Esophagus squamous epithelium (tissue), 5 donors: ENCODE data around the gene SOX12. TPM values are rescaled to one million over a fixed set of nuclear protein-coding genes. Genes with fewer than 3 reads are reported as not detected.

ENCODE experiments used
- DNase-seq: peaks from one replicate; lab custom pipeline; 2025; lab: John Stamatoyannopoulos, UW
- H3K27ac ChIP-seq, 4 donors: fragments of 200-600 bp; sonication (generic); one replicate each; pipeline ENCODE4 v1.5.1; 2016 to 2019; ENCODE audit warnings: mild to moderate bottlenecking in 1 of 4
- H3K27me3 ChIP-seq, 4 donors: fragments of 200-600 bp; sonication (generic); 1 replicate in 3 of 4; 2 replicates in 1 of 4; pipeline versions ENCODE4 v1.5.1 to v1.6.0; 2017 to 2021; ENCODE audit warnings: antibody characterized with exemption in 1 of 4
- H3K36me3 ChIP-seq, 3 donors: fragments of 200-600 bp; sonication (generic); one replicate each; pipeline ENCODE4 v1.5.1; 2016 to 2019
- H3K4me1 ChIP-seq, 3 donors: fragments of 200-600 bp; sonication (generic); one replicate each; pipeline ENCODE4 v1.5.1; 2017 to 2019
- H3K4me3 ChIP-seq, 4 donors: fragments of 200-600 bp; sonication (generic); 1 replicate in 3 of 4; 2 replicates in 1 of 4; pipeline ENCODE4 v1.5.1; 2016 to 2019; ENCODE audit warnings: mild to moderate bottlenecking in 2 of 4, moderate library complexity in 1 of 4
- H3K9me3 ChIP-seq, 3 donors: fragments of 200-600 bp; sonication (generic); one replicate each; pipeline ENCODE4 v1.5.1; 2016 to 2019
- CTCF ChIP-seq, 6 experiments: fragments of 450-650 bp in 4 of 6; fragments of 200-600 bp in 2 of 6; sonication (generic) in 2 of 6; IDR thresholded peaks; one replicate each; pipeline ENCODE4 v1.5.1; 2016 to 2019; ENCODE audit warnings: antibody characterized with exemption in 6 of 6, mild to moderate bottlenecking in 4 of 6, moderate library complexity in 4 of 6
- POLR2A ChIP-seq, 4 donors: fragments of 450-650 bp; IDR thresholded peaks; one replicate each; pipeline ENCODE4 v1.6.1; 2017; ENCODE audit warnings: antibody characterized with exemption in 4 of 4, mild to moderate bottlenecking in 4 of 4, moderate library complexity in 3 of 4
- WGBS, 2 donors: methylation state at CpG; one replicate each; pipeline ENCODE4 v1.1.5; 2018; 5-methylcytosine and 5-hydroxymethylcytosine counted together
- intact Hi-C: fragments of 100-400 bp; cut with DNase I; formaldehyde crosslinking; loops from one replicate; pipeline ENCODE4 v1.15.0; 2022
- total RNA-seq, 4 donors: library from RNA; depleted of rRNA; stranded (reverse); fragments of >200 nt; gene quantifications; one replicate each; pipeline ENCODE4 v1.1.0, GENCODE V29; 2016
- donor health status: DM: yes; HTN: yes; CAD: no.

The SOX12 gene
- total RNA-seq, 4 donors from 2014 or later: 2.1 to 3.8 (median 3.3) TPM

- 58 to 73% methylated on average over 1 of the region's 1 CpG for WGBS, 2 donors
- no peaks in the 10 kb centered on the region for H3K36me3 ChIP-seq
- intact Hi-C loops: no loop called here
- peaks cover 0 to 11% (median 0%) of the 10 kb centered on the region in 4 donors for H3K27me3 ChIP-seq
- TF ChIP-seq POLR2A (IDR thresholded peaks at IDR 0.05) (no peak), CTCF (IDR thresholded peaks at IDR 0.05) (no peak)
- no peak overlapping the region for H3K4me3 ChIP-seq
- no peak for DNase-seq
- no peaks in the 10 kb centered on the region for H3K9me3 ChIP-seq
- H3K27ac ChIP-seq: no peak overlapping the region
- H3K4me1 ChIP-seq: peaks cover 11 to 41% (median 16%) of the 10 kb centered on the region in 3 donors
Measured at GRCh38 chr20:312866-313265, 12.5 kb upstream of the SOX12 start.

DNA sequence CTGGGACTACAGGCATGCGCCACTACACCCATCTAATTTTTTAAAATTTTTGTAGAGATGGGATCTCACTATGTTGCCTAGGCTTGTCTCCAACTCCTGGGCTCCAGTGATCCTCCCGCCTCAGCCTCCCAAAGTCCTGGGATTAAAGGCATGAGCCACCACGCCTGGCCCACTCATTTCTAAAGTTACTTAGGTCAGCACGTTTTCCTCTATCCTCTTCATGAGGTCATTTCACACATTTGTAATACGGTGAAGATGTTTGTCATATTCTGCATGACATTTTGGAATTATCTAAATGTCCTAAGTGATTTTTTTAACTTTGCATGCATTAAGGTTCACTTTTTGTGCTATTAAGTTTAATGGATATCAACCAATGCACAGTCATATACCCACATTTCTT lies 11.9 kb upstream of the SOX12 start:
- WGBS, 2 donors: 84% methylated on average over 4 to 5 of the region's 5 CpGs
- intact Hi-C loops: no loop called here
- peaks cover 11 to 41% (median 15%) of the 10 kb centered on the region in 3 donors for H3K4me1 ChIP-seq
- H3K36me3 ChIP-seq: no peaks in the 10 kb centered on the region
- no peak overlapping the region for H3K27ac ChIP-seq
- DNase-seq: no peak
- peaks cover 0 to 11% (median 0%) of the 10 kb centered on the region in 4 donors for H3K27me3 ChIP-seq
- no peak overlapping the region for H3K4me3 ChIP-seq
- TF ChIP-seq CTCF (IDR thresholded peaks at IDR 0.05) (no peak), POLR2A (IDR thresholded peaks at IDR 0.05) (no peak)
- no peaks in the 10 kb centered on the region for H3K9me3 ChIP-seq

DNA sequence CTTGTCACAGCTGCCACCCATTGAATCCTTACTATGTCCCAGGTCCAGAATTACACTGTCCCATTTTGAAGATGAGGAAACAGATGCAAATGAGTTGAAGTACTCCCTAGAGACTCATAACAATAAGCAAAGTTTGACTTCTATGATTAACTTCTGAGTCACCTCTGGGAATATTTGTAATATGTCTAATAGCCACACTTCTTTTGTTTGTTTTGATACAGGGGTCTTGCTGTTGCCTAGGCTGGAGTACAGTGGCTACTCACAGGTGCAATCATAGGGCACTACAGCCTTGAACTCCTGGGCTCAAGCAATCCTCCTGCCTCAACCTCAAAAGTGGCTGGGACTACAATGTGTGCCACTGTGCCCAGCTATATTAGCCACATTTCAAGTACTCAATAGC lies 11.4 kb upstream of the SOX12 start:
- peaks cover 9 to 36% (median 11%) of the 10 kb centered on the region in 3 donors for H3K4me1 ChIP-seq
- no peak overlapping the region for H3K27ac ChIP-seq
- intact Hi-C loops: no loop called here
- DNase-seq: no peak
- H3K36me3 ChIP-seq: no peaks in the 10 kb centered on the region
- H3K27me3 ChIP-seq: peaks cover 0 to 11% (median 0%) of the 10 kb centered on the region in 4 donors
- H3K9me3 ChIP-seq: no peaks in the 10 kb centered on the region
- no peak for TF ChIP-seq CTCF (IDR thresholded peaks at IDR 0.05)
- TF ChIP-seq POLR2A (IDR thresholded peaks at IDR 0.05): no peak
- H3K4me3 ChIP-seq: no peak overlapping the region

- H3K36me3 ChIP-seq: peaks cover 0 to 6% (median 0%) of the 10 kb centered on the region in 3 donors
- H3K4me3 ChIP-seq: no peak overlapping the region
- TF ChIP-seq POLR2A (IDR thresholded peaks at IDR 0.05): no peak
- no peak for TF ChIP-seq CTCF (IDR thresholded peaks at IDR 0.05)
- H3K4me1 ChIP-seq: peaks cover 0 to 10% (median 0%) of the 10 kb centered on the region in 3 donors
- no peaks in the 10 kb centered on the region for H3K27me3 ChIP-seq
- H3K27ac ChIP-seq: no peak overlapping the region
- DNase-seq: no peak
- 86 to 89% methylated on average over 2 of the region's 2 CpGs for WGBS, 2 donors
- no peaks in the 10 kb centered on the region for H3K9me3 ChIP-seq
- intact Hi-C loops: no loop called here
Measured at GRCh38 chr20:316316-317068, 8.9 kb upstream of the SOX12 start.
